HG03432 (cell line): Measurements from ENCODE around the gene VIT.

Source experiments
- ATAC-seq: cut with Tn5 transposase; IDR thresholded peaks from one replicate; pipeline ENCODE4 v1.9.1; 2021; ENCODE audit warnings: mild to moderate bottlenecking, moderate library complexity; ENCODE audit not compliant: unreplicated experiment

VIT gene

GRCh38 chr2:36708041-36708741 lies 11.7 kb downstream of the VIT start:
- no peak for ATAC-seq

GRCh38 chr2:36710858-36711515 lies 14.5 kb downstream of the VIT start:
- no peak for ATAC-seq

- no peak for ATAC-seq
These were observed 15.3 kb downstream of the VIT start for GRCh38 chr2:36711741-36712314.

GRCh38 chr2:36713310-36713709 lies 16.8 kb downstream of the VIT start:
- ATAC-seq: no peak

- ATAC-seq: no peak
These were observed 19.6 kb downstream of the VIT start for GRCh38 chr2:36716111-36716510.

- ATAC-seq: no peak
These were observed 21.2 kb downstream of the VIT start for GRCh38 chr2:36717603-36718266.

- ATAC-seq: no peak
These were observed 31.0 kb downstream of the VIT start for GRCh38 chr2:36727550-36727949.

- no peak for ATAC-seq
These were observed 32.6 kb downstream of the VIT start for GRCh38 chr2:36729067-36729466.

GRCh38 chr2:36731941-36732672 lies 35.6 kb downstream of the VIT start:
- no peak for ATAC-seq

- no peak for ATAC-seq
These were observed 36.1 kb downstream of the VIT start for GRCh38 chr2:36732673-36733036.

GRCh38 chr2:36733215-36733614 lies 36.7 kb downstream of the VIT start:
- ATAC-seq: no peak

- ATAC-seq: no peak
These were observed 37.8 kb downstream of the VIT start for GRCh38 chr2:36734304-36734703.

GRCh38 chr2:36737131-36737750 lies 40.7 kb downstream of the VIT start:
- ATAC-seq: no peak

- no peak for ATAC-seq
These were observed 43.6 kb downstream of the VIT start for GRCh38 chr2:36740061-36740460.

GRCh38 chr2:36741188-36741837 lies 44.8 kb downstream of the VIT start:
- ATAC-seq: no peak

GRCh38 chr2:36743954-36744353 lies 47.4 kb downstream of the VIT start:
- no peak for ATAC-seq

GRCh38 chr2:36748166-36748565 lies 51.7 kb downstream of the VIT start:
- no peak for ATAC-seq

GRCh38 chr2:36750101-36750500 lies 53.6 kb downstream of the VIT start:
- no peak for ATAC-seq

- ATAC-seq: no peak
These were observed 57.3 kb downstream of the VIT start for GRCh38 chr2:36753706-36754221.

- no peak for ATAC-seq
These were observed 58.1 kb downstream of the VIT start for GRCh38 chr2:36754578-36754977.
